ENCODE measurements around the gene POU2AF1. TPM values are rescaled to one million over a fixed set of nuclear protein-coding genes. Genes with fewer than 3 reads are reported as not detected.

POU2AF1 gene
- total RNA-seq, 1 experiment from 2014 or later, result 0.22 TPM

DNA sequence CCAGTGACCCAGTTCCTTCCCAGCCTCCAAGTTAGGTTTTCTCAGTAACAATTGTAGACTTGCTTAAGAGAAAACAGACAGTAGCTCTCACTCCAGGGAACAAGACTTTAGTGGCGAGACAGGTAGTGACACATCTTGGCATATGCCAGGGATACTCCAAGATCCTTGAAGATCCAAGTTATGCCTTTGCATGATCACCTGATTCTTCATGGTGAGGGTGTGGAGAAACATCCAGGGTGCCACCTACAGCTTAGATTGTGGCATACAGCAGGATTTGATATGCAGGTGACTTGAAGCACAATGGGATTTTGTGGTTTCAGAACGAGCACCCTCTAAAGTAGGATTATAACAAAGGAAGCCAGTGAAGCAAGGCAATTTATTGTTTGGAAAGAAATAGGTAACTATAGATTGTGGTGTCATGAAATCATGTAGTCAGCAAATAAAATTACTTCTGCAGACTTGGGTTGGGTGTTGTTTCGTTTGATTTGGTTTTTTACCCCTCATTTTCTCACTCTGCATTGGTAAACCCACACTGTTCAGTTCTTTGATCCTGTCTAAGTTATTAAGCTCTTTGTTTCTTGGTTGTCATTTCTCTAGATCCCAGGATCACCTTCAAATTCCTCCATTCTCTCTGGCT lies 71.5 kb downstream of the POU2AF1 start:
- TF ChIP-seq, protein P1, sequence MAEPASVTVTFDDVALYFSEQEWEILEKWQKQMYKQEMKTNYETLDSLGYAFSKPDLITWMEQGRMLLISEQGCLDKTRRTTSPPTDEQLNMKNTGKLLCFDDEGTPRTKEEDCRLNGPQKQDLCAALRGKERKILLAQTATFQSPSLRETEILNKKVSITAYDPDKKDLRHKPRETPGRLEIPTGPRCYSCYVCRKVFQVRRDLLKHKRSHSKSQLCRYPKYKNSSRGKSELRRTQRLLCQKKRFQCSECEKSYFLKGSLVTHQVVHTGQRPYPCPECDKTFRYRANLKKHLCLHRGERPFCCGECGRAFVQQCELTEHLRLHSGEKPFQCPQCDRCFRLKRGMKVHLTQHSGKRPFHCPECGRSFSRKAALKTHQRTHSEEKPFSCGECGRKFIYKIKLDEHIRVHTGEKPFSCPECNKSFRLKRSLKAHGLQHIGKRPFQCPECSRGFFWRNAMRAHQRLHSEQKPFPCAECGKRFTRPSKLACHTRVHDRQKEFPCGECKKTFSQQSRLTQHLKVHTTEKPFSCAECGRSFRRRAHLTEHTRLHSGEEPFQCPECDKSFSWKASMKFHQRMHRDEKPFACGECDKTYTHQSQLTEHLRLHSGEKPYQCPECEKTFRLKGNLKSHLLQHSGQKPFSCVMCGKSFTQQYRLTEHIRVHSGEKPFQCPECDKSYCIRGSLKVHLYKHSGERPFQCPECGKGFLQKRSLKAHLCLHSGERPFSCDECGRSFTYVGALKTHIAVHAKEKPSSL (CRISPR knock-in tag; conservative IDR thresholded peaks at IDR 0.05), result no peak
- TF ChIP-seq KAT7 (CRISPR knock-in tag; IDR thresholded peaks at IDR 0.05; ENCODE audit: borderline replicate concordance), result no peak
- TF ChIP-seq, protein P2, sequence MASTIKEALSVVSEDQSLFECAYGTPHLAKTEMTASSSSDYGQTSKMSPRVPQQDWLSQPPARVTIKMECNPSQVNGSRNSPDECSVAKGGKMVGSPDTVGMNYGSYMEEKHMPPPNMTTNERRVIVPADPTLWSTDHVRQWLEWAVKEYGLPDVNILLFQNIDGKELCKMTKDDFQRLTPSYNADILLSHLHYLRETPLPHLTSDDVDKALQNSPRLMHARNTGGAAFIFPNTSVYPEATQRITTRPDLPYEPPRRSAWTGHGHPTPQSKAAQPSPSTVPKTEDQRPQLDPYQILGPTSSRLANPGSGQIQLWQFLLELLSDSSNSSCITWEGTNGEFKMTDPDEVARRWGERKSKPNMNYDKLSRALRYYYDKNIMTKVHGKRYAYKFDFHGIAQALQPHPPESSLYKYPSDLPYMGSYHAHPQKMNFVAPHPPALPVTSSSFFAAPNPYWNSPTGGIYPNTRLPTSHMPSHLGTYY (CRISPR knock-in tag; IDR thresholded peaks at IDR 0.05), result no peak
- TF ChIP-seq, protein P3, sequence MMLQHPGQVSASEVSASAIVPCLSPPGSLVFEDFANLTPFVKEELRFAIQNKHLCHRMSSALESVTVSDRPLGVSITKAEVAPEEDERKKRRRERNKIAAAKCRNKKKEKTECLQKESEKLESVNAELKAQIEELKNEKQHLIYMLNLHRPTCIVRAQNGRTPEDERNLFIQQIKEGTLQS (CRISPR knock-in tag; conservative IDR thresholded peaks at IDR 0.05), result no peak
- TF ChIP-seq, protein P4, sequence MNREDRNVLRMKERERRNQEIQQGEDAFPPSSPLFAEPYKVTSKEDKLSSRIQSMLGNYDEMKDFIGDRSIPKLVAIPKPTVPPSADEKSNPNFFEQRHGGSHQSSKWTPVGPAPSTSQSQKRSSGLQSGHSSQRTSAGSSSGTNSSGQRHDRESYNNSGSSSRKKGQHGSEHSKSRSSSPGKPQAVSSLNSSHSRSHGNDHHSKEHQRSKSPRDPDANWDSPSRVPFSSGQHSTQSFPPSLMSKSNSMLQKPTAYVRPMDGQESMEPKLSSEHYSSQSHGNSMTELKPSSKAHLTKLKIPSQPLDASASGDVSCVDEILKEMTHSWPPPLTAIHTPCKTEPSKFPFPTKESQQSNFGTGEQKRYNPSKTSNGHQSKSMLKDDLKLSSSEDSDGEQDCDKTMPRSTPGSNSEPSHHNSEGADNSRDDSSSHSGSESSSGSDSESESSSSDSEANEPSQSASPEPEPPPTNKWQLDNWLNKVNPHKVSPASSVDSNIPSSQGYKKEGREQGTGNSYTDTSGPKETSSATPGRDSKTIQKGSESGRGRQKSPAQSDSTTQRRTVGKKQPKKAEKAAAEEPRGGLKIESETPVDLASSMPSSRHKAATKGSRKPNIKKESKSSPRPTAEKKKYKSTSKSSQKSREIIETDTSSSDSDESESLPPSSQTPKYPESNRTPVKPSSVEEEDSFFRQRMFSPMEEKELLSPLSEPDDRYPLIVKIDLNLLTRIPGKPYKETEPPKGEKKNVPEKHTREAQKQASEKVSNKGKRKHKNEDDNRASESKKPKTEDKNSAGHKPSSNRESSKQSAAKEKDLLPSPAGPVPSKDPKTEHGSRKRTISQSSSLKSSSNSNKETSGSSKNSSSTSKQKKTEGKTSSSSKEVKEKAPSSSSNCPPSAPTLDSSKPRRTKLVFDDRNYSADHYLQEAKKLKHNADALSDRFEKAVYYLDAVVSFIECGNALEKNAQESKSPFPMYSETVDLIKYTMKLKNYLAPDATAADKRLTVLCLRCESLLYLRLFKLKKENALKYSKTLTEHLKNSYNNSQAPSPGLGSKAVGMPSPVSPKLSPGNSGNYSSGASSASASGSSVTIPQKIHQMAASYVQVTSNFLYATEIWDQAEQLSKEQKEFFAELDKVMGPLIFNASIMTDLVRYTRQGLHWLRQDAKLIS (CRISPR knock-in tag; IDR thresholded peaks at IDR 0.05; ENCODE audit: borderline replicate concordance), result no peak
- no peak for TF ChIP-seq NR2C2 (CRISPR knock-in tag; IDR thresholded peaks at IDR 0.05)
- no peak for TF ChIP-seq ZNF317 (CRISPR knock-in tag; IDR thresholded peaks at IDR 0.05; ENCODE audit: borderline replicate concordance, low read depth)
- no peaks in the 10 kb centered on the region for H3K27me3 Mint-ChIP-seq (ENCODE audit: low read depth)
- no peaks in the 10 kb centered on the region for H3K9me3 Mint-ChIP-seq
- H3K36me3 Mint-ChIP-seq, result no peaks in the 10 kb centered on the region
- POLR2A ChIA-PET, result no interaction called here
- no peak overlapping the region for H3K27ac Mint-ChIP-seq
- DNase-seq (ENCODE audit: low spot score), result no peak
- peaks cover 25% of the 10 kb centered on the region for H3K4me1 Mint-ChIP-seq
- CTCF ChIA-PET, result interaction anchor here (0.7 kb wide), 1 partner anchor 115 kb away, joined by 3 read pairs; no protein-coding TSS in a partner anchor
- no peak overlapping the region for H3K4me3 Mint-ChIP-seq
- no peak; the same call in 1 of the 2 replicates for ATAC-seq

DNA sequence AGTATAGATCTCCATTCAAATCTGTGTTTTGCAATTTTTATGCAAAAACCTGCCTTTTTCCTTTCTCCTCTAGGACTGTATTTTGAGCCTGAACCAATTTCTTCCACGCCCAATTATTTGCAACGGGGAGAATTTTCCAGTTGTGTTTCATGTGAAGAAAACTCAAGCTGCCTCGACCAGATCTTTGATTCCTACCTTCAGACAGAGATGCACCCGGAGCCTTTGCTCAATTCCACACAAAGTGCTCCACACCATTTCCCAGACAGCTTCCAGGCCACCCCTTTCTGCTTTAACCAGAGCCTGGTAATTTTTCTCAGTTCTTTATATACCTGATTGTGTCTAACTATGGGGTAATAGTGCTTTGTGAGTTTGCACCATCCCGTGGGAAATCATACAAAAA lies 72.8 kb downstream of the POU2AF1 start:
- ATAC-seq, result no peak
- CTCF ChIA-PET, result no interaction called here
- no peaks in the 10 kb centered on the region for H3K9me3 Mint-ChIP-seq
- H3K27me3 Mint-ChIP-seq (ENCODE audit: low read depth), result no peaks in the 10 kb centered on the region
- TF ChIP-seq, protein P5, sequence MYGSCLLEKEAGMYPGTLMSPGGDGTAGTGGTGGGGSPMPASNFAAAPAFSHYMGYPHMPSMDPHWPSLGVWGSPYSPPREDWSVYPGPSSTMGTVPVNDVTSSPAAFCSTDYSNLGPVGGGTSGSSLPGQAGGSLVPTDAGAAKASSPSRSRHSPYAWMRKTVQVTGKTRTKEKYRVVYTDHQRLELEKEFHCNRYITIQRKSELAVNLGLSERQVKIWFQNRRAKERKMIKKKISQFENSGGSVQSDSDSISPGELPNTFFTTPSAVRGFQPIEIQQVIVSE (CRISPR knock-in tag; IDR thresholded peaks at IDR 0.05; ENCODE audit: borderline replicate concordance), result no peak
- TF ChIP-seq, protein P6, sequence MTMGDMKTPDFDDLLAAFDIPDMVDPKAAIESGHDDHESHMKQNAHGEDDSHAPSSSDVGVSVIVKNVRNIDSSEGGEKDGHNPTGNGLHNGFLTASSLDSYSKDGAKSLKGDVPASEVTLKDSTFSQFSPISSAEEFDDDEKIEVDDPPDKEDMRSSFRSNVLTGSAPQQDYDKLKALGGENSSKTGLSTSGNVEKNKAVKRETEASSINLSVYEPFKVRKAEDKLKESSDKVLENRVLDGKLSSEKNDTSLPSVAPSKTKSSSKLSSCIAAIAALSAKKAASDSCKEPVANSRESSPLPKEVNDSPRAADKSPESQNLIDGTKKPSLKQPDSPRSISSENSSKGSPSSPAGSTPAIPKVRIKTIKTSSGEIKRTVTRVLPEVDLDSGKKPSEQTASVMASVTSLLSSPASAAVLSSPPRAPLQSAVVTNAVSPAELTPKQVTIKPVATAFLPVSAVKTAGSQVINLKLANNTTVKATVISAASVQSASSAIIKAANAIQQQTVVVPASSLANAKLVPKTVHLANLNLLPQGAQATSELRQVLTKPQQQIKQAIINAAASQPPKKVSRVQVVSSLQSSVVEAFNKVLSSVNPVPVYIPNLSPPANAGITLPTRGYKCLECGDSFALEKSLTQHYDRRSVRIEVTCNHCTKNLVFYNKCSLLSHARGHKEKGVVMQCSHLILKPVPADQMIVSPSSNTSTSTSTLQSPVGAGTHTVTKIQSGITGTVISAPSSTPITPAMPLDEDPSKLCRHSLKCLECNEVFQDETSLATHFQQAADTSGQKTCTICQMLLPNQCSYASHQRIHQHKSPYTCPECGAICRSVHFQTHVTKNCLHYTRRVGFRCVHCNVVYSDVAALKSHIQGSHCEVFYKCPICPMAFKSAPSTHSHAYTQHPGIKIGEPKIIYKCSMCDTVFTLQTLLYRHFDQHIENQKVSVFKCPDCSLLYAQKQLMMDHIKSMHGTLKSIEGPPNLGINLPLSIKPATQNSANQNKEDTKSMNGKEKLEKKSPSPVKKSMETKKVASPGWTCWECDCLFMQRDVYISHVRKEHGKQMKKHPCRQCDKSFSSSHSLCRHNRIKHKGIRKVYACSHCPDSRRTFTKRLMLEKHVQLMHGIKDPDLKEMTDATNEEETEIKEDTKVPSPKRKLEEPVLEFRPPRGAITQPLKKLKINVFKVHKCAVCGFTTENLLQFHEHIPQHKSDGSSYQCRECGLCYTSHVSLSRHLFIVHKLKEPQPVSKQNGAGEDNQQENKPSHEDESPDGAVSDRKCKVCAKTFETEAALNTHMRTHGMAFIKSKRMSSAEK (CRISPR knock-in tag; IDR thresholded peaks at IDR 0.05; ENCODE audit: borderline replicate concordance), result no peak
- no peak overlapping the region; the same call in 1 of the 2 replicates for H3K27ac Mint-ChIP-seq
- DNase-seq (ENCODE audit: low spot score), result no peak
- H3K36me3 Mint-ChIP-seq, result no peaks in the 10 kb centered on the region
- no peak overlapping the region for H3K4me3 Mint-ChIP-seq
- POLR2A ChIA-PET, result no interaction called here
- H3K4me1 Mint-ChIP-seq, result peaks cover 30% of the 10 kb centered on the region
